GM21529 (cell line): ENCODE data around the gene TNKS2.
"Not testable (repeated sequence)": the region's sequence is repeated elsewhere in the genome, so short reads cannot be mapped to it uniquely, and the experiment has no call there.

Experiments
- ATAC-seq: cut with Tn5 transposase; IDR thresholded peaks from one replicate; pipeline ENCODE4 v1.9.1; 2021; ENCODE audit not compliant: unreplicated experiment

TNKS2 gene

GRCh38 chr10:91864744-91865143, 66.5 kb downstream of the TNKS2 start:
- ATAC-seq: no peak

DNA sequence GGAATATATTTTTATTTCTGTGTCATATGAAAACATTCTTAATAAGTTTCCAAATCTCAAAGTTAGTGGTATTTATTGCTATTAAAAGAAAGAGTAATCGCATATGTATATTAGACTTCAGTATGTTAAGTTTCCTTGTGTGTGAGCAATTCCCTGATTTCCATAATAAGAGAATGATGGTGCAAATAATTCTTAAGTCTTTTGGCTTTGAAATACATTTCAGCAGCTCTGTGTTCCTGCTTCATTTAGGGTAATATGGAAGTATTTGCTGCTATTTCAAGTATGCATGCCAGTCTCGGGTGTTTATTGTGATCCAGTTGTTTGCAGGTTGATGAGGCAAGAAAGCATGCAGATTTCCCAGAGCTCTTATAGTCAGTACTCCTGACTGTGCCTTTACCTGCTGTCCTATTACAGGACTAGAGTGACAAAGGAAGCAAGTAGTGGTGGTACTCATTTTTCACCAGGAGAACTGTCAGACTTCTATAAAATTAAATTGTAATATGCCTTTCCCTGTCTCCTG, 67.4 kb downstream of the TNKS2 start:
- no peak for ATAC-seq

- no peak for ATAC-seq
These were observed 76.9 kb downstream of the TNKS2 start for GRCh38 chr10:91875156-91875555.

DNA sequence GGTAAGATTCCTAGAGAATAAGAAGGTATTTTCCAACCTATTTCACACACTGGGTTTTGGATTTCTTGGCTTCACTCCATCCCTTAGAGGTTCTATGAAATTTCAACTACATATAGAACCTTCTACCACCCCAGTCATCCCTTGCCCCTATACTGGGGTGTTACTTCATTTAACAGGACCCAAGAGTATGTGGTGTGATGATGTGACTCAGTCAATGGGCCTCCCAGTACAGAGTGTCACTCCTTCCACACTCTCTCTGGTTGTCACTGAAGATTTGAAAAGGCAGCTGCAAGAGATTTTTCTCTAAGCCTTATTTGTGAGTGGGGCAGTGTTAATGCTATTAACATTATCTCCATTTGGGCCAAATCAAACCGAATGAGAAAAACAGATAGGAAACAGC, 77.6 kb downstream of the TNKS2 start:
- no peak for ATAC-seq

DNA sequence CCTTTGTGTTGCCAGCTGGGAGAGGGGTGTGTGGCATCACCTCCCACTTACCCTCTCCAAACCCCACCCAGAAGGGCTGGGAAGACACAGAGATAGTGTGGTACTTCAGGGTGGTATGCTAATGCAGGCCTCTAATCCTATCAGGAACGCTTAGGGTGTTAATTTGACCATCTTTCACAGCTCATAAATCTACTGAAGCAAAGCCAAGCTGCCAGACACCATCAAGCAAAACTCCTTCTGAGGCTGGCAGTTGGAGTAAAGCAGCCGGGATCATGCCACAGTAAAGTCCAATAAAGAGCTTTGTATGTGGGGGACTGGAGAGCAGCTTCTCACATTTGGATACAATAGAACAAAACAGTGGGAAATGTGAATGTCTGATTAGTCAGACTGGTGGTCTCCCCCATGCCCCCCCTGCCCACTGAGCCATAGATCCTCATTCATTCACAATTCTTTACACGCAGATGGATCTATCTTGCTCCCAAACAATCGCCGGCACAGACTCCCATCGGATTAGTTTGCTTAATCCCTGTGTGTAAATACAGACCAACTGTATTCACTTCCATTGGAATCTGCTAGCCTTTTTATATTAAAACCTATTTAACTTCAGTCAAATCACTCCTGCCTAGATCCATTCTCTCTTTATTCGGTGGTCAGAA, 81.4 kb downstream of the TNKS2 start:
- ATAC-seq: no peak

GRCh38 chr10:91880310-91880709, 82.1 kb downstream of the TNKS2 start:
- no peak for ATAC-seq

DNA sequence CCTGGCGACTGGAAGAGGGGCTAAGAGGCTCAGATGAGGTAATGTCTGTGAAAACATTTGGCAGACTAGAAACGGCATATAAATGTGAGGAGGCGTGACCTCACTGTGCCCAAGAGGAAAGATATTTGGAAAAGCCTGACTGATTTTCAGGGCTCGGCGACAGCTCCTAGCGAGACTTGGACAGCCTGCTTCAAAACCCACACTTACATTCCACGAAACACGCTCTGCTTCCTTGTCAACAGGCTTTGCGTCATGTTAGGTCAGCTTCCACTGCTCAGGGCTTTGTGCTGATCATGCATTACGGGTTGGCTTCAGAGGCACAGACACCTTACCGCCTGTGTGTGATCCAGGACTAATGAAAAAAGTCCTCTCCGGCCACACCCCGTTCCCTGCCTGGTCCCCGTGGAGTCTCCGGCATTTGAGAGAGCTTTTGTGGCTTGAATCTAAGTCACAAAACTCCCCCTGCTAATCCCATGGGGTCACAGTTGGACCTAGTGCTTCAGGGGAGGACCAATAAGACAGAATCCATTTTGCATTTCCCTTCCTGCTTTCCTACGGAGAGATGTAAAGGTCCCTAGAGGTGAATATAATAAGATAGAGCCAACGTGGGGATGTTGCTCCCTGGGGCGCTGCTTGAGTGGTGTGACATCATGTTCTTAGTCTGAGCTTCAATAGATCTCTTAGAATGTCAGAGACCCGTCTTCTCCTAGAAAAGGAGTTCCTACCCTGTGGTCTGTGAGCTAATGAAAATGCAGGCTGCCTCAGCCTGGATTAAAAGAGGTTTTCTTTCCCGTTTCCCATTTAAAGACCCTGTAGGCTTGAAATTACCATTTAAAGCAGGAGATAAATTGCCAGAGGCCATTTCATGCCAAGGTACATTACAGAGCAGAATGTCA, 85.6 kb downstream of the TNKS2 start:
- ATAC-seq: no peak

- ATAC-seq: no peak
These were observed 86.3 kb downstream of the TNKS2 start for GRCh38 chr10:91884536-91884935.

DNA sequence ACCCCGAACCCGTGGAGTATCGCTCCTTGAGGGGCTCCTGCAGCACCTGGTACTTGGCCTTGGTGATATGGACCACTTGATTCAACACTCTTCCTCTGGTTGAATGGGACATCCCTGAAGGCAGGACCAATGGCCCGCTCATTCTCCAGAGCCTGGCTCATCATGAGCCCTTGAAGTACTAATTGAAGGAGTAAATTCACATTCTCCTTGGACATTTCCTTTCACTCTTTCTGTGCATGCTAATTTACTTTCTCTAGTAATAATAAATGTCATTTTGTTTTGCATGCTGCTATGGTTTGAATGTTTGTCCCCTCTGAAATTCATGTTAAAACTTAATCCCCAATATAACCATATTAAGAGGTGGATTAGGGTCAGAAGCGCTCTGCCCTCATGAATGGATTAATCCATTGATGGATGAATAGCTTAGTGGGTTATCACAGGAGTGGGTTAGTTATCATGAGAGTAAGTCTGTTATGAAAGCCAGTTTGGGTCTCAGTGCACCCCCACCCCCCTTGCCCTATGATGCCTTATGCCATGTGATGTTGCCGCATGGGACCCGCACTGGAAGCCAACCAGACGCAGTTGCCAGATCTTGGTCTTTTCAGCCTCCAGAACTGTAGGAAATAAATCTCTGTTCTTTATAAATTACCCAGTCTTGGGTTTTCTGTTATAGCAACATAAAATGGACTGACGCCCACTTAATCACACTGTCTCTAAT, 87.3 kb downstream of the TNKS2 start:
- ATAC-seq: no peak

DNA sequence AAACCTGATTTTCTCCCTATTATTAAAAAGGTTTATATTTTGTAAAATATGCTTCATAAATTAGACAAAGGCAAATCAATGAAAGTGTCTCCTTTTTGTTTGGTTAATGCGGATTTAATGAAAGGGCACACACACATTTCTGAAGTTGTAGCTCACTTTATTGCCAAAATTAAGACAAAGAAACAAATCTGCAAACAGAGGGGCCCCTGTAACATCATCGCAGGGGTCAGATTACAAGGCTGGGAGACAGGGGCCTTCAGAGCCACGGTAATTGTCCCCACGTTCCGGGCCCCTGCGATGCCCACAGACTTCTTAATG, 88.7 kb downstream of the TNKS2 start:
- ATAC-seq: no peak

- no peak for ATAC-seq
These were observed 89.2 kb downstream of the TNKS2 start for GRCh38 chr10:91887272-91888076.

GRCh38 chr10:91891125-91892001, 93.1 kb downstream of the TNKS2 start:
- ATAC-seq: no peak

GRCh38 chr10:91893051-91893450, 94.8 kb downstream of the TNKS2 start:
- ATAC-seq: no peak

DNA sequence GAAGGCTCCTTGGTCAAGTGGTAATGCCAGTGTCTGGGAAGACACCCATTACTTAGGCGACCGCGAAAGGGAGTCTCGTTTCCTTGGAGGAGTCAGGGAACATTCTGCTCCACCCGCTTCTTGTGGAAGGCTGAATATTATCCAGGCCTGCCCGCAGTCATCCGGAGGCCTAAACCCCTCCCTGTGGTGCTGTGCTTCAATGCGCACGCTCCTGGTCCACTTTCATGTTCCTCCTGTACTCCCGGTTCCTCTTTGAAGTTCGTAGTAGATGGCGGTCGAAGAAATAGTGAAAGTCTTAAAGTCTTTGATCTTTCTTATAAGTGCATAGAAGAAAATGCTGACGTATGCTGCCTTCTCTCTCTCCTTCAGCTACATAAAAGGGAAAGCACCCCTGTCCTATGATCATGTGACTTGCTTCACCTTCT, 96.0 kb downstream of the TNKS2 start:
- not testable (repeated sequence) for ATAC-seq

- ATAC-seq: no peak
These were observed 98.1 kb downstream of the TNKS2 start for GRCh38 chr10:91896212-91896756.

GRCh38 chr10:91897421-91897820, 99.2 kb downstream of the TNKS2 start:
- ATAC-seq: no peak

GRCh38 chr10:91901784-91902677, 103.8 kb downstream of the TNKS2 start:
- ATAC-seq: no peak

DNA sequence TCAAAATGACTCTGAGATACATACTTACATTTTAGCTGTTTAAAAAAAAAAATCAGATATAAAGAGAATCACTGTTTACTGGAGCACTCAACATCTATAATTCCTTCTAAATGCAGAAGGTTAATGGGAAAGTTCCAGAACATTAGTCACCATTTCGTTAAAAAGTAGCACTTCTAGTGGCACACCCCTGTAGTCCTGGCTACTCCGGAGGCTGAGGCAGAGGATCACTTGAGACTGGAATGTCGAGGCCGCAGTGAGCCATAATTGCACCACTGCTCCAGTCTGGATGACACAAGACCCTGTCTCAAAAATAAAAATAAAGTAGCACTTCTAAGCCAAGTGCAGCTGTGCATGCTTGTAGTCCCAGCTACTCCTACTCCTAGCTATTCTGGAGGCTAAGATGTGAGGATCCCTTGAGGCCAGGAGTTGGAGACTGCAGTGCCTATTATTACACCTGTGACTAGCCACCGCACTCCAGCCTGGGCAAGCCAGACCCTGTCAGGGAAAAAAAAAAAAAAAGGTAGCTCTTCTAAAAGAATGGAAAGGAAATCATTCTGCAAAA, 108.9 kb downstream of the TNKS2 start:
- ATAC-seq: no peak
